Activated CD4-positive, alpha-beta memory T cell treated with anti-CD3 and anti-CD28 coated beads, Interleukin-2, amount 10 ng/mL, durations not matched to agents 7 days and 5 days (primary cell): ENCODE data around the gene ACTN1. TPM values are rescaled to one million over a fixed set of nuclear protein-coding genes. Genes with fewer than 3 reads are reported as not detected.

Experiments
- CTCF ChIA-PET: fragments of 350-600 bp; sonication (Branson Sonifier 250); formaldehyde crosslinking; loops from one replicate; lab custom pipeline; 2021; ENCODE audit warnings: antibody characterized with exemption, inconsistent platforms; lab: Charles Lee
- POLR2A ChIA-PET: fragments of 350-600 bp; sonication (Branson Sonifier 250); formaldehyde crosslinking; loops from one replicate; lab custom pipeline; 2021; ENCODE audit warnings: antibody characterized with exemption; lab: Charles Lee
- DNase-seq: peaks from one replicate; pipeline ENCODE4 v3.0.0-alpha.2; 2020
- H3K27ac Mint-ChIP-seq: one replicate; pipeline ENCODE4 v1.8.0; 2021; ENCODE audit warnings: mild to moderate bottlenecking, mixed read lengths
- H3K27me3 Mint-ChIP-seq: one replicate; pipeline ENCODE4 v1.8.0; 2021; ENCODE audit warnings: mixed read lengths
- H3K36me3 Mint-ChIP-seq: one replicate; pipeline ENCODE4 v1.8.0; 2021; ENCODE audit warnings: low read depth, mixed read lengths
- H3K4me1 Mint-ChIP-seq: one replicate; pipeline ENCODE4 v1.8.0; 2021; ENCODE audit warnings: mixed read lengths
- H3K4me3 Mint-ChIP-seq: one replicate; pipeline ENCODE4 v1.8.0; 2021; ENCODE audit warnings: mild to moderate bottlenecking, mixed read lengths
- H3K9me3 Mint-ChIP-seq: one replicate; pipeline ENCODE4 v1.8.0; 2021; ENCODE audit warnings: mixed read lengths
- total RNA-seq, 2 experiments: library from RNA; stranded (reverse); gene quantifications; one replicate each; pipeline ENCODE4 v1.2.3, GENCODE V29; 2021

Gene ACTN1
- total RNA-seq, 2 experiments from 2014 or later, result 34.7 to 37.1 TPM

DNA sequence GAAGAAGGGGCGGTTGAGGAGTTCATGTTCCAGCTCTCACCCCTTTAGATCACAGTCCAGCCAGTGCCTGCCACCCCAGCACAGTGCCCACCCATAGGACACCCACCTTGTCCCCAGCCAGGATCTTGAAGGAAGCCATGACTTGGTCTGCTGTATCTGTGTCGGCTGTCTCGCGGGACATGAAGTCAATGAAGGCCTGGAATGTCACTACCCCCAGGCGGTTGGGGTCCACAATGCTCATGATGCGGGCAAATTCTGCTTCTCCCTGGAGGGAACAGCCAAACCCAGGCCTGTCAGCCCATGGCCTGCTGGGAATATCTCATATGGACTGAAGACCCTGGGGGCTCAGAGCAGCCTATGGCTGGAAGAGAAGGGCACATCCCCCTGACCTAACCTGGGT, 102.1 kb downstream of the ACTN1 start:
- H3K4me3 Mint-ChIP-seq, result no peak overlapping the region
- peaks cover 10% of the 10 kb centered on the region for H3K36me3 Mint-ChIP-seq
- no peak overlapping the region for H3K27ac Mint-ChIP-seq
- H3K4me1 Mint-ChIP-seq, result no peaks in the 10 kb centered on the region
- H3K9me3 Mint-ChIP-seq, result no peaks in the 10 kb centered on the region
- ChIA-PET CTCF (no interaction called here), POLR2A (no interaction called here)
- no peak for DNase-seq
- no peaks in the 10 kb centered on the region for H3K27me3 Mint-ChIP-seq

DNA sequence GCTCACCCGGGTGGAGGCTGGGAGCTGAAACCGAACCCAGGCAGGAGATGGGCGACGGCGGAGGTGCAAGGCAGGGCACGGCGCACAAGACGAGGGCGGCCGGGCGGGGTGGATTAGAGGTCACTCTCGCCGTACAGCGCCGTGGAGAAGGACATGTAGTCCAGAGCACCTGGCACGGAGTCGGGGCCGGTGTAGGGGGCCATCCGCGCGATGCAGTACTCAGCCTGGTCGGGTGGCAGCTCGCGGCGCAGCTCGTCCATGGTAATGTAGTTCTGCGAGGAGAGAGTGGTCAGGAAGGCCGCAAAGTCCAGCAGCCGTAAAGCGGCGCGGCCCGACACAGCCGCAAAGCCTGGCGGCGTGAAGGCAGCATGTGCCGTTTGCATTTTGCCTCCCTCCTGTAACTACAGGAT, 104.4 kb downstream of the ACTN1 start:
- DNase-seq, result no peak
- H3K4me3 Mint-ChIP-seq, result no peak overlapping the region
- no peak overlapping the region for H3K27ac Mint-ChIP-seq
- H3K4me1 Mint-ChIP-seq, result no peaks in the 10 kb centered on the region
- H3K36me3 Mint-ChIP-seq, result peaks cover 6% of the 10 kb centered on the region
- no peaks in the 10 kb centered on the region for H3K27me3 Mint-ChIP-seq
- H3K9me3 Mint-ChIP-seq, result no peaks in the 10 kb centered on the region
- ChIA-PET CTCF (interaction anchor here (1.1 to 2.0 kb wide), 2 partner anchors 12 to 37 kb away, joined by 3 to 5 read pairs; no protein-coding TSS in a partner anchor), POLR2A (no interaction called here)

DNA sequence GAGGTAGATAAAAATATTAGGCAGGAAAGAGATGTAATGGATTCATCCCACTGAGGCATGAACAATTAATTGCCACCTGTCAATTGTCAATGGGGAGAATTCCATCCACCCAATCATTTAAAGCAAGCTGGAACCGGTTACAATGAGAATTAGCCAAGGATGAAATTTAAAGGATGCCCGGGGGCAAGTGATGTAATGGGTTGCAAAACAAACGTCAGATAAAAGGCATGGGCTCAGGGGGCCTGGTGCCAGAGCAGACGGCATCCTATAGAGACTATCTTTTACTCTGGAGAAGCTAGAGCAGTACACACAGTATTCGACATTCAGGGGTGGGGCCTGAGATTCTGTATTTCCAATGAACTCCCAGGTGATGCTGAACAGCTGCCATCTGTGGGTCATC, 105.7 kb downstream of the ACTN1 start:
- H3K9me3 Mint-ChIP-seq, result no peaks in the 10 kb centered on the region
- no peaks in the 10 kb centered on the region for H3K27me3 Mint-ChIP-seq
- no peak overlapping the region for H3K27ac Mint-ChIP-seq
- H3K4me3 Mint-ChIP-seq, result no peak overlapping the region
- H3K36me3 Mint-ChIP-seq, result peaks cover 3% of the 10 kb centered on the region
- ChIA-PET POLR2A (no interaction called here), CTCF (no interaction called here)
- no peaks in the 10 kb centered on the region for H3K4me1 Mint-ChIP-seq
- DNase-seq, result no peak

DNA sequence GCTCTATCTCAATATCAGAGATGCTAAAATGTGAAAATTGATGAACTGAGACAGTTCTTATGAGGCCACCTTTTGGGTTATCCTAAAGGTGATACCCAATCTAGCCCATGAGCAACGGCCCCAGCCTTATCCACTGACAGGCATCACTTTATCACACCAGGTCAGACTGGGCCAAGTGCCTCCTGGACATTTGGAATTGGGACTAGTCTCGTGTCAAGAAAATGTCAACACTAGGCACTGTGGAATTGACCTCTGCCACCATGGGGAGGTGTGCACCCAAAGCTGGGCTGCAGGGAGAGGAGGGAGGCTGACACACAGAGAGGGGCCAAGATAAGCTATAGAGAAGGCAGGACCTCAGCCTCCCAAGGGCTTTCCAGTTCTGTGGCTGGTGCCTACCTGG, 107.7 kb downstream of the ACTN1 start:
- ChIA-PET CTCF (interaction anchor here (0.9 to 2.2 kb wide), 2 partner anchors 9 to 27 kb away, joined by 3 to 5 read pairs; no protein-coding TSS in a partner anchor), POLR2A (no interaction called here)
- no peak overlapping the region for H3K4me3 Mint-ChIP-seq
- no peaks in the 10 kb centered on the region for H3K4me1 Mint-ChIP-seq
- H3K36me3 Mint-ChIP-seq, result peaks cover 3% of the 10 kb centered on the region
- no peak overlapping the region for H3K27ac Mint-ChIP-seq
- DNase-seq, result no peak
- no peaks in the 10 kb centered on the region for H3K27me3 Mint-ChIP-seq
- no peaks in the 10 kb centered on the region for H3K9me3 Mint-ChIP-seq

DNA sequence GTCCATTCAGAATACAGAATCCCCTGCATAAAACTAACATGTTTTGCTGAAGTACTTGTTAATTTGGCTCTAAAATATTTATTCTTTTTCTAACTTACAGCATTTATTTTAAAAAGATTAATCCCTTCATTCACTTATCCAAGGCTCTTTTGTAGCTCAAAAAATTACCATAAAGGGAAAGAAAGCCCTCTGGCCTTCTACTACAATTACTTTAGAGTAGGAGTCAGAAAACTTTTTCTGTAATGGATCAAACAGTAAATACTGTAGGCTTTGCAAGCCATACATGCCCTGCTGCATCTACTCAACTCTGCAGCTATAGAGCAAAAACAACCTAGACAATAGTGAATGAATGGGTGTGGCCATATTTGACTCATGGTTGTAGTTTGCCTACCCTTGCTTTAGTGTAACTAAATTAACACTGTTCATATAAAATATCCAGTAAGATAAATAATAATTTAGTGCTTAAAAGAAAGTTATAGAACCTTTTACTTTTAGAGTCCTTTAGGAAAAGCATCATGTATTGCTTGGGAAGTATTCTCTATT, 112.0 kb downstream of the ACTN1 start:
- Mint-ChIP-seq H3K27me3 (no peaks in the 10 kb centered on the region), H3K4me3 (no peak overlapping the region), H3K27ac (no peak overlapping the region), H3K9me3 (peaks cover 9% of the 10 kb centered on the region), H3K36me3 (peaks cover 3% of the 10 kb centered on the region), H3K4me1 (no peaks in the 10 kb centered on the region)
- no peak for DNase-seq
- ChIA-PET CTCF (interaction anchor here (1.8 to 2.0 kb wide), 2 partner anchors 23 to 44 kb away, joined by 5 to 9 read pairs; no protein-coding TSS in a partner anchor), POLR2A (no interaction called here)

DNA sequence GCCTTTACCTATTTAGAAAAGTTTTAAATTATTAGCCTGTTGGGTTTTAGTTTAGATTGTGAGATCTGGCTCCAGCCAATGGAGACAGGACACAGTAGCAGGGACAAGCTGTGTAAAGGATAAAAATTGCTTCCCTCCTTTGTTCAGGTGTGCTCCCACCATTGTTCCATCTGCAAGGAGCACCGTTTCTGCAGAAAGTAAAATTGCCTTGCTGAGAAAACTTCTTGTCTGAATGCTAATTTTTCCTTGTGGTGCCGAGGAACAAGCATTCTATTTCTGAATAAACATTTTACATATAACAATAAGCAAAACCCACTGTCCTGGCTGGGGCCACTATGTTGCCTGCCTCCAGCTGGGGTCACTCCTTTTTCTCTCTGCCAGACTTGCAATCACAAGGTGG, 113.6 kb downstream of the ACTN1 start:
- POLR2A ChIA-PET, result no interaction called here
- Mint-ChIP-seq H3K4me1 (no peaks in the 10 kb centered on the region), H3K27me3 (no peaks in the 10 kb centered on the region), H3K36me3 (peaks cover 3% of the 10 kb centered on the region), H3K4me3 (no peak overlapping the region), H3K27ac (no peak overlapping the region), H3K9me3 (peaks cover 9% of the 10 kb centered on the region)
- CTCF ChIA-PET, result interaction anchor here (1.2 to 3.2 kb wide), 2 partner anchors 21 to 45 kb away, joined by 3 to 13 read pairs; no protein-coding TSS in a partner anchor
- no peak for DNase-seq

DNA sequence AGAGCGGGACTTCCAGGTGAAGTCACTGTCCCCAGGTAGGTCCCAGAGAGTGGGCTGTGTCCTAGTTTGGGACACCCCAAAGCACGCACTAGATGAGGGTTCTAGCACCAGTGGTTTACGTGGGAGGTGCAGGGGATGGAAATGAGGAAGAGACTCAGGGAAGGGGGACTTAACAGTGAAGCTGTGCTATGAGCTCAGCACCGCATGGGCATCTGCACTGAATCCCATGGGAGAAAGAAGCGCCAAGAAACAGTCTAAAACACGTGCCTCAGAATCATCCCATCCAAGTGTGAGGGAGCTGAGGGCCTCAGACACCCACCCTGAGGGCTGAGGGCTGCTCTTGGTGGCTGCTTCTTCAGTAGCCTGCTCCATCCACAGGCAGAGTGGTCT, 114.7 kb downstream of the ACTN1 start:
- Mint-ChIP-seq H3K4me3 (no peak overlapping the region), H3K27ac (no peak overlapping the region), H3K27me3 (no peaks in the 10 kb centered on the region), H3K36me3 (peaks cover 3% of the 10 kb centered on the region), H3K9me3 (peaks cover 9% of the 10 kb centered on the region), H3K4me1 (no peaks in the 10 kb centered on the region)
- ChIA-PET CTCF (interaction anchor here (0.8 to 3.2 kb wide), 3 partner anchors 46 to 711 kb away, joined by 3 to 37 read pairs (median 13); no protein-coding TSS in a partner anchor), POLR2A (no interaction called here)
- no peak for DNase-seq

DNA sequence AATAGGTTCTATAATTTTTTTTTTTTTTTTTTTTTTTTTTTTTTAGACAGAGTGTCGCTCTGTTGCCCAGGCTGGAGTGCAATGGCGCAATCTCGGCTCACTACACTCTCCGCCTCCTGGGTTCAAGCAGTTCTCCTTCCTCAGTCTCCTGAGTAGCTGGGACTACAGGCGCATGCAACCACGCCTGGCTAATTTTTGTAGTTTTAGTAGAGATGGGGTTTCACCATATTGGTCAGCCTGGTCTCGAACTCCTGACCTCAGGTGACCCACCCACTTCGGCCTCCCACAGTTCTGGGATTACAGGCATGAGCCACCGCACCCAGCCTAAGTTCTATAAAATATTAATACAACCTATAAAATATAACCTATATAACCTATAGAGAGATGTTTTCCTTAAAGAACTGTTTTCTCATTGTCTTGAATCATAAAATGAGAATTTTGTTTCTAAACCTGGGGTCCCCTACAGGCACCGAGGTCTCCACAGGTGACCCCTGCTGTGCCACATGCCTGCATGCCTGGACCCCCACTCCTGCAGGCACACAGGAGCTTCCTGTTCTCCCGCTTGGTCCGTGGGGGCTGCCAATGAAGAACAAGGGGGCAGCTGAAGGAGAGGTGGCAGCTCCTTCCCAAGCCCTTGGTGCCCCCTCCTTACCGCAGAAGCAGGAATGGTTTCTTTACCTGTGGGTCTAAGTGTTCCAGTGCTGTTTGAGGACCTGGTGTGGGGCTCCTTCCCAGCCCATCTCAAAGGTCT, 115.3 kb downstream of the ACTN1 start:
- Mint-ChIP-seq H3K9me3 (peaks cover 9% of the 10 kb centered on the region), H3K27me3 (no peaks in the 10 kb centered on the region), H3K36me3 (peaks cover 3% of the 10 kb centered on the region), H3K4me3 (no peak overlapping the region), H3K4me1 (no peaks in the 10 kb centered on the region), H3K27ac (no peak overlapping the region)
- ChIA-PET POLR2A (no interaction called here), CTCF (interaction anchor here (0.8 to 3.2 kb wide), 12 partner anchors 10 to 711 kb away, joined by 3 to 37 read pairs (median 4); no protein-coding TSS in a partner anchor)
- DNase-seq, result no peak

DNA sequence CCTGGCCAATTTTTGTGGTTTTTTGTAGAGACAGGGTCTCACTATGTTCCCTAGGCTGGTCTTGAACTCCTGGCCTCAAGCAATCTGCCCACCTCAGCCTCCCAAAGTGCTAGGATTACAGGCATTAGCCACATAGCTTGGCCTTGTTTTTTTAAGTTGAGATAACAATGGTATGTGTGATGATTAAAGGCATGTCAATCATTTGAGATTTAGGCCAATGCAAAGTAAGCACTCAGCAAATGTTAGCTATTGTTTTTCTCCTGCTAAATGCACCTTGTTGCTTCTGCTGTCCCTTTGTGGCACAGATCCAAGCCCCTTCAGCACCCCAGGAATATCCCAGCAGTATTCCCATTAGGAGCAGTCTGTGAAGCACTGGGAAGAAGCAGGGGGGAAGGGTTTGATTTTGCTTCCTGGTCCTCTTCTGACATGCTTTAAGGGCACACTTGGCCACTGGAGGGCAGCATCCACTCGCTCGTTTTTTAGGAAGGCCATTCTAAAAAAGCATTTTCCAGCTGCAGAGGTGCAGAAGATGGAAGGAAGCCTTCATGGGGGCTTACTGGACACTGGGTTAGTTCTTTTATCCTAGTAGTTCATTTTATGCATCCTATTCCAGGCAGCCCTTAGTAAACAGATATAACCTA, 116.0 kb downstream of the ACTN1 start:
- Mint-ChIP-seq H3K9me3 (peaks cover 9% of the 10 kb centered on the region), H3K4me1 (no peaks in the 10 kb centered on the region), H3K4me3 (no peak overlapping the region), H3K27ac (no peak overlapping the region), H3K27me3 (no peaks in the 10 kb centered on the region), H3K36me3 (peaks cover 3% of the 10 kb centered on the region)
- POLR2A ChIA-PET, result no interaction called here
- DNase-seq, result peak; percentile 74
- CTCF ChIA-PET, result interaction anchor here (0.7 to 3.2 kb wide), 17 partner anchors 9 to 270 kb away, joined by 3 to 37 read pairs (median 3); no protein-coding TSS in a partner anchor

DNA sequence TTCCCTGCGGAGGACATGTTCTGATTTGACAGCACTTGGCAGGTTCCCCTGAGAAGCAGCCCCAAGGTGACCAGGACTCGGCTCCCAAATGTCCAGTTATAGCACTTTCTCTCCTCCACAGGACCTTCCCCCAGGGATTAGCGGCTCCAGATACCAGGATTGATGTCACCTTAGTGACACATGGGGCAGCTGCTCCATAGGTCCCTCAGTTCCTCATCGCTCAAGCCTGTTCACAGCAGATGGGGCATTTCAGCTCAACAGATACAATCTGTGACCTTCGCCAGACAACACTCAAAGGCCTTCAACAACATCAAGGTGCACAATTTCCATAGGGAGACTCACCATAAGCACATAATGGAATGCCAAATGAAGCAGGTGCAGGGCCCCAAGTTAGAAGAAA, 118.3 kb downstream of the ACTN1 start:
- Mint-ChIP-seq H3K27me3 (no peaks in the 10 kb centered on the region), H3K27ac (no peak overlapping the region), H3K36me3 (peaks cover 2% of the 10 kb centered on the region), H3K4me1 (no peaks in the 10 kb centered on the region), H3K9me3 (peaks cover 8% of the 10 kb centered on the region), H3K4me3 (no peak overlapping the region)
- CTCF ChIA-PET, result no interaction called here
- POLR2A ChIA-PET, result no interaction called here
- DNase-seq, result no peak

DNA sequence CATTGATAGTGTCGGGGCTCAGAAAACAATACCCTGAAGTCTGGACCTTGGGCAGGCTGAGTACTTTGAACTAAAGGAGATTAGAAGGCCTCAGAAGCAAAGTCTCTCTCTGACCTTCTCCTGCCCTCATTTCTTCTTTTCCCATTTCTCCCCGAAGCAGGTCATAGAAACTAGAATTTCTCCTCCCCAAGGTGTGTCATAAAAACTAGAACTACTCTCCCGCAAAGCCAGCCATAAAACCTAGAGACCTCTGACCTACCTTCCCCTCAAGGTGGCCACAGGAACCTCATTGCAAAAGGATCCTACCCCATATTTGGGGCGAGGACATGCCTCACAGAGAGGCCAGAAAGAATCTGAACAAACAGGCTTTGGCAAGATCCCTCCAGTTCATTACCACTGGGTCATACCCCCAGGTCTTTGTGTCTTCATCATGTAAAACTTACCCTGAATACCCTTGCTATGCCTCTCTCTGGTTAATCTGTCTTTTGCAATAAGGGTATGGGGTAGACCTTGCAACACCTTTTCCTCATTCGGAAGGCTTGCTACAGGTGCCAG, 121.5 kb downstream of the ACTN1 start:
- CTCF ChIA-PET, result no interaction called here

DNA sequence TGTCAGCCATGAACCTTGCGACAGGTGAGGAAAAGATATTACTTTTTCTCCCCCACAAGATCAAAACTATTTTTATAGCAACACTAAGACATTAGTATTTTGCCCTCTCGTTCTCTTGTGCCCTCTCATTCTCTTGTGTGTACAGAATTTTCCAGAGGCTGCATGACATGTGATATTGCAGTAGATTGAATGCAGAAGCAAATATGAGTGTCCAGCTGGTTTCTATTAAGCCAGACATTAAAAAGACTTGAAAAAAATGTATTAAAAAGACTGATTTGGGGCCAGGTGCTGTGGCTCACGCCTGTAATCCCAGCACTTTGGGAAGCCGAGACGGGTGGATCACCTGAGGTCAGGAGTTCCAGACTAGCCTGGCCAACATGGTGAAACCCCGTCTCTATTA, 122.5 kb downstream of the ACTN1 start:
- no peak overlapping the region for H3K4me3 Mint-ChIP-seq
- DNase-seq, result no peak
- H3K27ac Mint-ChIP-seq, result no peak overlapping the region
- H3K27me3 Mint-ChIP-seq, result peaks cover 3% of the 10 kb centered on the region
- CTCF ChIA-PET, result interaction anchor here (2.3 kb wide), 1 partner anchor 12 kb away, joined by 6 read pairs; no protein-coding TSS in a partner anchor
- H3K4me1 Mint-ChIP-seq, result peaks cover 12% of the 10 kb centered on the region
- H3K9me3 Mint-ChIP-seq, result peaks cover 2% of the 10 kb centered on the region
- H3K36me3 Mint-ChIP-seq, result no peaks in the 10 kb centered on the region
- POLR2A ChIA-PET, result no interaction called here

More for the DNA sequence above, 121.5 kb downstream of the ACTN1 start:
- no peak for DNase-seq
- Mint-ChIP-seq H3K27me3 (peaks cover 3% of the 10 kb centered on the region), H3K27ac (no peak overlapping the region), H3K4me3 (no peak overlapping the region), H3K36me3 (no peaks in the 10 kb centered on the region), H3K4me1 (peaks cover 12% of the 10 kb centered on the region), H3K9me3 (peaks cover 2% of the 10 kb centered on the region)
- POLR2A ChIA-PET, result no interaction called here

DNA sequence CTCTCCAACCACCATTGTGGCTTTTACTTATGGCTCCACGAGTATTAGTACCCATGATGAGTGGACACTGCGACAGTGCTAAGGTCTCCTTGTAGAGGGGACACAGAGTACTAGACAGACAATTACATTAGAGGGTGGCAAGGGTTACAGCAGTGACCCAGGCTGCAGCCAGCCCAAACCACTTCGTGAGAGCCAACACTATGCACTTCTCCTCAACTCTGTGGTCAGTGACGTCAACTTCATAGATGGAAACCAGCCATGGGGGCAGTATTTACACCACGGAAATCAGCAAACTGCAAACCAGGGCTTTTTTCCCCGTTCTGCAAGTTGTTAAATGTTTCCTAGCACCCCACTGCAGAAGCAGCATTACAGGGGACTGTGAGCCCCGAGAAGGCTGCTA, 124.7 kb downstream of the ACTN1 start:
- POLR2A ChIA-PET, result interaction anchor here (1.1 kb wide), 1 partner anchor 14 kb away, joined by 3 read pairs; no protein-coding TSS in a partner anchor
- peak; percentile 31 for DNase-seq
- Mint-ChIP-seq H3K27me3 (peaks cover 3% of the 10 kb centered on the region), H3K4me1 (peaks cover 12% of the 10 kb centered on the region), H3K27ac (peak overlapping the region; percentile 64), H3K36me3 (no peaks in the 10 kb centered on the region), H3K4me3 (no peak overlapping the region), H3K9me3 (peaks cover 2% of the 10 kb centered on the region)
- CTCF ChIA-PET, result interaction anchor here (2.3 kb wide), 1 partner anchor 10 kb away, joined by 6 read pairs; no protein-coding TSS in a partner anchor
